HL-60 (cell line): Measurements from ENCODE around the gene POU2AF3.

Experiments used
- DNase-seq, 2 experiments: peaks; one replicate each; pipeline ENCODE4 v3.0.0-alpha.2; 2010 to 2020; ENCODE audit warnings: low read depth in 1 of 2, low spot score in 1 of 2
- H3K27ac ChIP-seq: fragments of 250-450 bp; sonication (Bioruptor Pico); replicated peaks from 2 replicates; pipeline ENCODE4 v1.5.1; 2020; ENCODE audit warnings: mild to moderate bottlenecking, moderate library complexity
- H3K27me3 ChIP-seq: fragments of 250-450 bp; sonication (Bioruptor Pico); 2 replicates; pipeline ENCODE4 v1.5.1; 2021; ENCODE audit warnings: mild to moderate bottlenecking, moderate library complexity; ENCODE audit not compliant: insufficient read depth, poor library complexity, severe bottlenecking
- H3K4me3 ChIP-seq: replicated peaks from 2 replicates; pipeline ENCODE4 v1.5.1; 2011; ENCODE audit warnings: mild to moderate bottlenecking, control low read depth, low read length; ENCODE audit not compliant: insufficient read depth
- CTCF ChIP-seq: IDR thresholded peaks from one replicate; pipeline ENCODE4 v1.5.1; 2011; ENCODE audit warnings: low read length, control low read depth, inconsistent platforms; ENCODE audit not compliant: insufficient read depth
- GABPA ChIP-seq: IDR thresholded peaks from 2 replicates; pipeline ENCODE4 v1.6.1; 2012; ENCODE audit warnings: low read depth
- POLR2AphosphoS5 ChIP-seq: IDR thresholded peaks from 2 replicates; pipeline ENCODE4 v1.6.1; 2012; ENCODE audit warnings: low read depth
- SPI1 ChIP-seq: IDR thresholded peaks from 2 replicates; pipeline ENCODE4 v1.6.1; 2012; ENCODE audit warnings: low read depth, mild to moderate bottlenecking, borderline replicate concordance
- TF ChIP-seq, protein P1 (sequence below): IDR thresholded peaks from 2 replicates; pipeline ENCODE4 v1.6.1; 2012; ENCODE audit warnings: low read depth; ENCODE audit not compliant: insufficient replicate concordance

Gene POU2AF3

DNA sequence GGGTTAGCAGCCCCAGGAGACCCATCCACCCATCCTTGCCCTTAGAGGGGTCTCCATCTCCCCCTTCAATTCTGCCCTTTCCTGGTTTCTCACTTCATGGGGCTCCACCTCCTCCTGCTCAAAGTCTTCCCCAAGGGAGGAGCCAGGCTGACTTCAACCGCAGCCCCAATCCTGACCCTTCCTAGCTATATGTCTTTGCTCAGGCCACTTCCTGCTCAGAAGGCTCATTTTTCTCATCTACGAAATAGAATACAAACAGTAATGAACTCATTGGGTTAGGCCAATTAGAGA is 56.2 kb downstream of the POU2AF3 start:
- no peak for DNase-seq
- Histone ChIP-seq H3K4me3 (no peak overlapping the region), H3K27ac (no peak overlapping the region), H3K27me3 (no peaks in the 10 kb centered on the region)
- no peak for TF ChIP-seq POLR2AphosphoS5
- TF ChIP-seq, protein P1, sequence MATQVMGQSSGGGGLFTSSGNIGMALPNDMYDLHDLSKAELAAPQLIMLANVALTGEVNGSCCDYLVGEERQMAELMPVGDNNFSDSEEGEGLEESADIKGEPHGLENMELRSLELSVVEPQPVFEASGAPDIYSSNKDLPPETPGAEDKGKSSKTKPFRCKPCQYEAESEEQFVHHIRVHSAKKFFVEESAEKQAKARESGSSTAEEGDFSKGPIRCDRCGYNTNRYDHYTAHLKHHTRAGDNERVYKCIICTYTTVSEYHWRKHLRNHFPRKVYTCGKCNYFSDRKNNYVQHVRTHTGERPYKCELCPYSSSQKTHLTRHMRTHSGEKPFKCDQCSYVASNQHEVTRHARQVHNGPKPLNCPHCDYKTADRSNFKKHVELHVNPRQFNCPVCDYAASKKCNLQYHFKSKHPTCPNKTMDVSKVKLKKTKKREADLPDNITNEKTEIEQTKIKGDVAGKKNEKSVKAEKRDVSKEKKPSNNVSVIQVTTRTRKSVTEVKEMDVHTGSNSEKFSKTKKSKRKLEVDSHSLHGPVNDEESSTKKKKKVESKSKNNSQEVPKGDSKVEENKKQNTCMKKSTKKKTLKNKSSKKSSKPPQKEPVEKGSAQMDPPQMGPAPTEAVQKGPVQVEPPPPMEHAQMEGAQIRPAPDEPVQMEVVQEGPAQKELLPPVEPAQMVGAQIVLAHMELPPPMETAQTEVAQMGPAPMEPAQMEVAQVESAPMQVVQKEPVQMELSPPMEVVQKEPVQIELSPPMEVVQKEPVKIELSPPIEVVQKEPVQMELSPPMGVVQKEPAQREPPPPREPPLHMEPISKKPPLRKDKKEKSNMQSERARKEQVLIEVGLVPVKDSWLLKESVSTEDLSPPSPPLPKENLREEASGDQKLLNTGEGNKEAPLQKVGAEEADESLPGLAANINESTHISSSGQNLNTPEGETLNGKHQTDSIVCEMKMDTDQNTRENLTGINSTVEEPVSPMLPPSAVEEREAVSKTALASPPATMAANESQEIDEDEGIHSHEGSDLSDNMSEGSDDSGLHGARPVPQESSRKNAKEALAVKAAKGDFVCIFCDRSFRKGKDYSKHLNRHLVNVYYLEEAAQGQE: no peak
- no peak for TF ChIP-seq GABPA
- TF ChIP-seq SPI1: no peak
- TF ChIP-seq CTCF: no peak

GRCh38 chr11:111355101-111355500 is 56.8 kb downstream of the POU2AF3 start:
- Histone ChIP-seq H3K27me3 (no peaks in the 10 kb centered on the region), H3K27ac (no peak overlapping the region), H3K4me3 (no peak overlapping the region)
- DNase-seq: no peak
- TF ChIP-seq, protein P1: no peak
- TF ChIP-seq SPI1: no peak

DNA sequence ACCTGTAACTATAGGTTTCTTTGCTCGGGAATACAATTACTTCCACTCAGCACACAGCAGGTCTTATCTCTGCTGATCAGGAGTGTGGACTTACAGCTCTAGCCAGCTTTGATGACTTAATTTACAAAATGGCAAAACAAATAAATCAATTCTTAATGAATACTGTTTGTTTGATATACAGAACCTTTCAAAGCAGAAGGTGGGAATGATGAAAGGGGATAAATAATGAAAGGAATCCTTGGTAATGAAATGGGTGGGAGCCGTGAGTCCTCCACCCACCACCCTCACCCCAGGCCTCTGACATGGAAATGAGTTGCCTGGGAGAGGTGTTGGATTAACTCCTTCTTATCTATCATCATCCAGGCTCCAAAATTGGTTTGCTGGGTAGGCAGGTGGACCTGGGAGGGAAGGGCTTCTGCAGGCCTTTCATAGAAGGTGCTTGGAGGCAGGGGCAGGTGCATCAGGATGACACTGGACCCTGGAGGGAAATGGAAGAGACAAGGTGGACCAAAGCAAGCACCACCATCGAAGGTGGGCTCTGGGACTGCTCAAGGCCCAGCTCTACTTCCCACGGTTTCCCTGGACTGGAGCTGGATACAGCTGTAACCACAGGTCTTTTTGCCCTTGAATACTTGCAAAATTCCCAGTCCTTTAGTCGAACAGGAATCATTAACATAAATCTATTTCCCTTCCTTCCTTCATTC is 57.8 kb downstream of the POU2AF3 start:
- H3K4me3 ChIP-seq: no peak overlapping the region
- DNase-seq: no peak
- no peaks in the 10 kb centered on the region for H3K27me3 ChIP-seq
- no peak for TF ChIP-seq CTCF
- TF ChIP-seq GABPA: no peak
- TF ChIP-seq SPI1: no peak
- no peak for TF ChIP-seq POLR2AphosphoS5
- TF ChIP-seq, protein P1: no peak
- H3K27ac ChIP-seq: no peak overlapping the region

DNA sequence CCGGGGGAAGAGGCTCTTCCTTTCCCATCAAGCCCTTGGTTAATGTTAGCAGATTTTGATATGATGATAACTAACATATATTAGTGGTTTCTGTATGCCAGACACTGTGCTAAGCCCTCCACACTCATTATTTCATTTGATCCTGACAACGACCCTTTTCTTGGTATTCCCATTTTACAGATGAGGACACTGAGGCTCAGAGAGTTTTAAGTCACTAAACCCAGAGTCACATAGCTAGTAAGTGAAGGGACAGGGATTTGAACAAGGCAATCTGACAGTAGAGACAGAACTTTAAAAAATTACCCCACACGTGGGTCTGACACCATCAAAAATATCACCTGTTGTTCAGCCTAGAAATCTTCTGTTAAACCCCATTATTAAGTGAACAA is 58.3 kb downstream of the POU2AF3 start:
- Histone ChIP-seq H3K27me3 (no peaks in the 10 kb centered on the region), H3K27ac (no peak overlapping the region), H3K4me3 (no peak overlapping the region)
- TF ChIP-seq SPI1: no peak
- DNase-seq: no peak
